Fibroblast of villous mesenchyme (primary cell): ENCODE data around the gene ITPK1. TPM values are rescaled to one million over a fixed set of nuclear protein-coding genes. Genes with fewer than 3 reads are reported as not detected.

Experiments
- DNase-seq: peaks from one replicate; pipeline ENCODE4 v3.0.0-alpha.2; 2010; ENCODE audit warnings: low read depth
- H3K4me3 ChIP-seq: 2 replicates; pipeline ENCODE4 v1.5.1; 2011; ENCODE audit warnings: low read depth, mild to moderate bottlenecking, low read length
- CTCF ChIP-seq: IDR thresholded peaks from 2 replicates; pipeline ENCODE4 v1.5.1; 2012; ENCODE audit warnings: low read depth, mild to moderate bottlenecking, low read length; ENCODE audit not compliant: insufficient read depth
- total RNA-seq: library from RNA; depleted of rRNA; stranded (reverse); fragments of >200 nt; gene quantifications from 2 replicates; pipeline ENCODE4 v1.2.3, GENCODE V29; 2012

Gene ITPK1
- total RNA-seq, 1 donor, result 15.5 TPM

- no peak for DNase-seq
- no peak overlapping the region for H3K4me3 ChIP-seq
- TF ChIP-seq CTCF, result no peak
These were observed 173.1 kb downstream of the ITPK1 start for GRCh38 chr14:92942576-92942975.

- no peak for TF ChIP-seq CTCF
- no peak for DNase-seq
- no peak overlapping the region for H3K4me3 ChIP-seq
These were observed 173.6 kb downstream of the ITPK1 start for GRCh38 chr14:92942136-92942535.

GRCh38 chr14:92941531-92941930 lies 174.2 kb downstream of the ITPK1 start:
- DNase-seq, result no peak
- TF ChIP-seq CTCF, result no peak
- no peak overlapping the region for H3K4me3 ChIP-seq

GRCh38 chr14:92940543-92940942 lies 175.2 kb downstream of the ITPK1 start:
- no peak for TF ChIP-seq CTCF
- DNase-seq, result no peak
- no peak overlapping the region for H3K4me3 ChIP-seq

- no peak for TF ChIP-seq CTCF
- no peak overlapping the region for H3K4me3 ChIP-seq
- no peak for DNase-seq
These were observed 176.0 kb downstream of the ITPK1 start for GRCh38 chr14:92939699-92940098.

GRCh38 chr14:92938890-92939671 lies 176.6 kb downstream of the ITPK1 start:
- H3K4me3 ChIP-seq, result no peak overlapping the region

More at GRCh38 chr14:92938890-92939671, 176.6 kb downstream of the ITPK1 start:
- no peak for TF ChIP-seq CTCF
- DNase-seq, result no peak
